K562 (cell line): ENCODE data around the gene ARHGAP33. TPM values are rescaled to one million over a fixed set of nuclear protein-coding genes. Genes with fewer than 3 reads are reported as not detected.

ENCODE experiments used
- ATAC-seq: fragments of 200-7000 bp; cut with Tn5 transposase; 3 replicates; pipeline ENCODE4 v1.9.1; 2020; ENCODE audit warnings: moderate library complexity
- BruUV-seq: library from RNA; stranded (reverse); fragments of 400-500 nt; replicated peaks from 2 replicates; lab custom pipeline; 2021; lab: Mats Ljungman, UMichigan
- CTCF ChIA-PET: fragments of 300-600 bp; formaldehyde crosslinking; extraction: SDS; loops from one replicate; lab custom pipeline; 2021; ENCODE audit warnings: low intra/inter-chr PET ratio; lab: Yijun Ruan, JAX
- POLR2A ChIA-PET: fragments of 300-600, 350-650 bp; sonication (Branson Sonifier 250); formaldehyde crosslinking; extraction: SDS; loops from one replicate; lab custom pipeline; 2021; ENCODE audit warnings: antibody characterized with exemption, inconsistent platforms; lab: Yijun Ruan, JAX
- DNase-seq, 4 experiments: peaks; one replicate each; pipeline versions ENCODE4 v3.0.0 to v3.0.0-alpha.2; 2011 to 2018; ENCODE audit warnings: low spot score in 3 of 4, mixed read lengths in 3 of 4; ENCODE audit errors: extremely low read depth in 1 of 4
- FAIRE-seq: peaks from 2 replicates; lab custom pipeline; 2011; peaks lifted over from hg19 to GRCh38; lab: Jason Lieb, UNC
- H2AFZ ChIP-seq: 2 replicates; pipeline ENCODE4 v1.6.0; 2011; ENCODE audit warnings: low read depth, low read length, control low read depth, inconsistent platforms
- H3K27ac ChIP-seq: fragments of 200-600 bp; 3 replicates; pipeline ENCODE4 v1.8.0; 2011; ENCODE audit warnings: low read depth, mild to moderate bottlenecking, control low read depth, inconsistent platforms, low read length, moderate library complexity, mixed read lengths; ENCODE audit errors: extremely low read depth
- H3K27me3 ChIP-seq, 2 experiments: fragments of 300-600 bp in 1 of 2; 2 replicates in 1 of 2; 3 replicates in 1 of 2; pipeline versions ENCODE4 v1.6.0 to v1.8.0; 2011; ENCODE audit warnings: inconsistent platforms in 2 of 2, low read length in 2 of 2, mild to moderate bottlenecking in 1 of 2, mixed read lengths in 1 of 2, moderate library complexity in 1 of 2; ENCODE audit not compliant: control insufficient read depth in 2 of 2, insufficient read depth in 2 of 2
- H3K36me3 ChIP-seq: fragments of 300-600 bp; 3 replicates; pipeline ENCODE4 v1.8.0; 2011; ENCODE audit warnings: mild to moderate bottlenecking, low read length, inconsistent platforms; ENCODE audit not compliant: control insufficient read depth, insufficient read depth
- H3K4me1 ChIP-seq, 2 experiments: fragments of 200-600 bp in 1 of 2; replicated peaks in 1 of 2; 2 replicates in 1 of 2; 3 replicates in 1 of 2; pipeline versions ENCODE4 v1.5.1 to v1.8.0; 2011; ENCODE audit warnings: inconsistent platforms in 2 of 2, low read length in 2 of 2, mild to moderate bottlenecking in 1 of 2, mixed read lengths in 1 of 2, moderate library complexity in 1 of 2; ENCODE audit not compliant: control insufficient read depth in 2 of 2, insufficient read depth in 2 of 2
- H3K4me2 ChIP-seq: 2 replicates; pipeline ENCODE4 v1.6.1; 2011; ENCODE audit warnings: low read length, control low read depth, inconsistent platforms, mixed read lengths; ENCODE audit not compliant: insufficient read depth
- H3K4me3 ChIP-seq: fragments of 200-600 bp; sonication (generic), shearing (Covaris generic); 2 replicates; pipeline ENCODE4 v1.5.1; 2016; ENCODE audit warnings: control low read depth, inconsistent platforms
- H3K79me2 ChIP-seq: fragments of 200-600 bp; 3 replicates; pipeline ENCODE4 v1.8.0; 2011; ENCODE audit warnings: low read length, inconsistent platforms; ENCODE audit not compliant: control insufficient read depth, insufficient read depth
- H3K9ac ChIP-seq, 2 experiments: 2 replicates each; pipeline versions ENCODE4 v1.6.0 to v1.6.1; 2011; ENCODE audit warnings: low read depth in 2 of 2, low read length in 2 of 2, control low read depth in 1 of 2, inconsistent platforms in 1 of 2, mild to moderate bottlenecking in 1 of 2, mixed read lengths in 1 of 2; ENCODE audit not compliant: insufficient read depth in 1 of 2
- H3K9me1 ChIP-seq: one replicate; pipeline ENCODE4 v1.6.0; 2011; ENCODE audit warnings: inconsistent platforms, mild to moderate bottlenecking, low read length, moderate library complexity; ENCODE audit not compliant: control insufficient read depth, insufficient read depth
- H3K9me3 ChIP-seq: replicated peaks from 2 replicates; pipeline ENCODE4 v1.5.1; 2011; ENCODE audit warnings: low read depth, low read length, inconsistent platforms; ENCODE audit not compliant: control insufficient read depth, insufficient read depth
- H4K20me1 ChIP-seq: replicated peaks from 2 replicates; pipeline ENCODE4 v1.6.1; 2011; ENCODE audit warnings: low read length, inconsistent platforms, mixed read lengths; ENCODE audit not compliant: control insufficient read depth, insufficient read depth
- DDX20 ChIP-seq: fragments of 450-650 bp; IDR thresholded peaks from 2 replicates; pipeline ENCODE4 v1.6.1; 2016; ENCODE audit warnings: missing genetic modification characterization, low read depth, mild to moderate bottlenecking, missing compliant biosample characterization, moderate library complexity
- HDAC8 ChIP-seq: fragments of 450-650 bp; IDR thresholded peaks from 2 replicates; pipeline ENCODE4 v1.6.1; 2016; ENCODE audit warnings: mild to moderate bottlenecking, missing genetic modification characterization, moderate library complexity, missing compliant biosample characterization
- MCM2 ChIP-seq: fragments of 450-650 bp; IDR thresholded peaks from 2 replicates; pipeline ENCODE4 v1.6.1; 2017; ENCODE audit warnings: low read depth, mild to moderate bottlenecking
- MXI1 ChIP-seq: IDR thresholded peaks from 2 replicates; pipeline ENCODE4 v1.6.1; 2011; ENCODE audit warnings: low read depth, mild to moderate bottlenecking, improper control_type of control experiment, low read length
- NCOA4 ChIP-seq: fragments of 450-650 bp; IDR thresholded peaks from 2 replicates; pipeline ENCODE4 v1.6.1; 2018; ENCODE audit warnings: mild to moderate bottlenecking; ENCODE audit not compliant: partially characterized antibody
- NCOA6 ChIP-seq: fragments of 450-650 bp; IDR thresholded peaks from 2 replicates; pipeline ENCODE4 v1.6.1; 2017; ENCODE audit warnings: mild to moderate bottlenecking
- PCBP2 ChIP-seq: fragments of 200-400 bp; formaldehyde crosslinking; IDR thresholded peaks from 2 replicates; pipeline ENCODE4 v1.6.1; 2018; ENCODE audit warnings: low read length, low read depth, mild to moderate bottlenecking, moderate library complexity; ENCODE audit not compliant: poor library complexity, severe bottlenecking
- ZBTB40 ChIP-seq, 2 experiments: fragments of 450-650 bp in 1 of 2; sonication (generic) in 1 of 2; formaldehyde crosslinking in 1 of 2; IDR thresholded peaks; 2 replicates each; pipeline versions ENCODE4 v1.7.1 to v1.9.0; 2016 to 2022; ENCODE audit warnings: inconsistent platforms in 1 of 2, mild to moderate bottlenecking in 1 of 2, missing genetic modification reagents in 1 of 2
- ZNF717 ChIP-seq: fragments of 250-450 bp; sonication (Bioruptor Pico); IDR thresholded peaks from 2 replicates; pipeline ENCODE4 v1.5.0; 2021
- WGBS: fragments of 100-300 bp; shearing (Covaris generic); methylation state at CpG from one replicate; pipeline ENCODE4 v1.1.6; 2016; ENCODE audit warnings: low coverage, mixed read lengths; ENCODE audit not compliant: insufficient coverage; ENCODE audit errors: missing lambda C conversion rate; 5-methylcytosine and 5-hydroxymethylcytosine counted together
- in situ Hi-C: fragments of 300-500 bp; cut with MboI; formaldehyde crosslinking; loops from 4 replicates; pipeline ENCODE4 v1.15.0; 2018; ENCODE audit warnings: inconsistent platforms, mixed read lengths
- intact Hi-C: fragments of 100-400 bp; cut with micrococcal nuclease; formaldehyde crosslinking; loops from 2 replicates; pipeline ENCODE4 v1.14.2; 2022
- polyA plus RNA-seq, 8 experiments: library from polyadenylated mRNA; depleted of rRNA in 4 of 8; stranded (reverse) in 5 of 8; unstranded in 3 of 8; fragments of >200 nt; fragmentation: Nextera tagmentation in 2 of 8; fragmentation: Illumina TruSeq in 1 of 8; extraction: Ambion mirVana in 2 of 8; extraction: Trizol in 1 of 8; gene quantifications; 2 replicates each; pipeline versions ENCODE4 v1.2.1 to v1.2.3, GENCODE V29; 2011 to 2014; ENCODE audit warnings: inconsistent platforms in 1 of 8, missing spikeins in 1 of 8
- total RNA-seq, 7 experiments: library from RNA; depleted of rRNA in 6 of 7; stranded (reverse); fragments of >200 nt in 6 of 7; fragmentation: Illumina TruSeq in 2 of 7; extraction: Trizol in 2 of 7; gene quantifications; 2 replicates each; pipeline versions ENCODE4 v1.2.1 to v1.2.3, GENCODE V29; 2011 to 2021; ENCODE audit warnings: low replicate concordance in 1 of 7
- TF ChIP-seq, protein P1 (sequence below), 2 experiments: fragments of 250-450 bp in 1 of 2; fragments of 450-650 bp in 1 of 2; sonication (Bioruptor Pico) in 1 of 2; IDR thresholded peaks; 2 replicates each; pipeline versions ENCODE4 v1.6.1 to v1.8.0; 2016 to 2021; ENCODE audit warnings: mild to moderate bottlenecking in 2 of 2, moderate library complexity in 2 of 2, missing compliant biosample characterization in 1 of 2, missing genetic modification characterization in 1 of 2

The ARHGAP33 gene
- total and polyA plus RNA-seq, 9 of the 15 experiments (the other 6 are each of a cell fraction or from before 2014, with no cell fraction given) = 0.06 to 26.6 (median 1.6) TPM; not detected in 1

GRCh38 chr19:35812220-35813042, 37.1 kb downstream of the ARHGAP33 start, which contains the start of gene PRODH2:
TSS of gene PRODH2 (minus strand) at chr19:35812845. CDS start at chr19:35812805, 40 bp downstream.
- intact Hi-C loops = no loop called here
- CTCF ChIA-PET = no interaction called here
- Histone ChIP-seq H3K27ac (no peak within 1 kb of the TSS), H3K4me1 (peaks cover 0 to 10% of the 10 kb centered on the region in 2 experiments; a peak in 1 of 5 replicates), H3K9me3 (no peaks in the 10 kb centered on the region), H3K9me1 (no peaks in the 10 kb centered on the region), H3K9ac (0 out of 4 replicates have a peak within 1 kb of the TSS, but pooled peaks of 1 of the 2 experiments have one; percentile 28), H2AFZ (no peak within 1 kb of the TSS), H3K4me3 (no peak within 1 kb of the TSS), H3K79me2 (no peaks in the 10 kb centered on the region), H3K36me3 (no peaks in the 10 kb centered on the region), H3K27me3 (peaks cover 6 to 13% of the 10 kb centered on the region in 2 experiments; a peak in 3 of 5 replicates), H4K20me1 (no peaks in the 10 kb centered on the region; the same call in 1 of the 2 replicates), H3K4me2 (no peak within 1 kb of the TSS)
- peak; percentile 64 for ATAC-seq
- POLR2A ChIA-PET = interaction anchor here (0.9 kb wide), 1 partner anchor 10 kb away, joined by 3 read pairs; no protein-coding TSS in a partner anchor
- WGBS = 30% methylated on average over 26 of the region's 26 CpGs
- FAIRE-seq = no peak
- BruUV-seq = no TSS peak
- DNase-seq = peak in 1 of 4 experiments; percentile 7
- in situ Hi-C loops = no loop called here
- TF ChIP-seq MXI1 (no peak), NCOA6 (no peak), ZBTB40 (IDR thresholded peaks at IDR 0.05) (no peak), ZBTB40 (CRISPR knock-in tag; IDR thresholded peaks at IDR 0.05) (no peak), MCM2 (no peak), HDAC8 (no peak), ZNF717 (CRISPR knock-in tag) (no peak), PCBP2 (no peak), DDX20 (tag) (no peak), NCOA4 (no peak)
- TF ChIP-seq, protein P1, sequence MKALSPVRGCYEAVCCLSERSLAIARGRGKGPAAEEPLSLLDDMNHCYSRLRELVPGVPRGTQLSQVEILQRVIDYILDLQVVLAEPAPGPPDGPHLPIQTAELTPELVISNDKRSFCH (CRISPR knock-in tag; IDR thresholded peaks at IDR 0.05) = no peak
- TF ChIP-seq, protein P1 (tag; IDR thresholded peaks at IDR 0.05) = no peak
